Neural crest cell (in vitro differentiated cells): ENCODE results near the gene VWA8. TPM values are rescaled to one million over a fixed set of nuclear protein-coding genes. Genes with fewer than 3 reads are reported as not detected.

ENCODE experiments used
- DNase-seq: peaks from one replicate; pipeline ENCODE4 v3.0.0; 2021; ENCODE audit warnings: low read depth, mixed read lengths, low spot score
- H3K27ac Mint-ChIP-seq: one replicate; pipeline ENCODE4 v1.8.0; 2021; ENCODE audit warnings: mild to moderate bottlenecking, mixed read lengths; ENCODE audit not compliant: unreplicated experiment
- H3K27me3 Mint-ChIP-seq: 2 replicates; pipeline ENCODE4 v1.8.0; 2021; ENCODE audit warnings: low read depth, mild to moderate bottlenecking, mixed read lengths
- H3K36me3 Mint-ChIP-seq: 2 replicates; pipeline ENCODE4 v1.8.0; 2021; ENCODE audit warnings: low read depth, mild to moderate bottlenecking, mixed read lengths
- H3K4me1 Mint-ChIP-seq: 2 replicates; pipeline ENCODE4 v1.8.0; 2021; ENCODE audit warnings: mixed read lengths
- H3K4me3 Mint-ChIP-seq: one replicate; pipeline ENCODE4 v1.8.0; 2021; ENCODE audit warnings: mild to moderate bottlenecking, mixed read lengths
- H3K9me3 Mint-ChIP-seq: 2 replicates; pipeline ENCODE4 v1.8.0; 2021; ENCODE audit warnings: mixed read lengths
- CTCF ChIP-seq: fragments of 200-600 bp; sonication (generic); conservative IDR thresholded peaks from 2 replicates; pipeline ENCODE4 v1.5.0; 2021; ENCODE audit warnings: antibody characterized with exemption, mild to moderate bottlenecking
- total RNA-seq: library from RNA; stranded (reverse); gene quantifications from 2 replicates; pipeline ENCODE4 v1.2.1, GENCODE V29; 2021

Gene VWA8
- total RNA-seq, 1 donor from 2014 or later: 19.5 TPM

- H3K27ac Mint-ChIP-seq: no peak overlapping the region
- no peaks in the 10 kb centered on the region for H3K9me3 Mint-ChIP-seq
- no peaks in the 10 kb centered on the region for H3K27me3 Mint-ChIP-seq
- no peak for DNase-seq
- H3K36me3 Mint-ChIP-seq: peaks cover 7% of the 10 kb centered on the region
- no peaks in the 10 kb centered on the region for H3K4me1 Mint-ChIP-seq
- TF ChIP-seq CTCF: no peak
- no peak overlapping the region for H3K4me3 Mint-ChIP-seq
Measured at GRCh38 chr13:41825691-41826090, 135.2 kb downstream of the VWA8 start.

GRCh38 chr13:41823476-41823875 lies 137.4 kb downstream of the VWA8 start:
- peaks cover 2% of the 10 kb centered on the region for H3K36me3 Mint-ChIP-seq
- H3K4me1 Mint-ChIP-seq: no peaks in the 10 kb centered on the region
- no peak overlapping the region for H3K27ac Mint-ChIP-seq
- H3K4me3 Mint-ChIP-seq: no peak overlapping the region
- TF ChIP-seq CTCF: no peak
- H3K9me3 Mint-ChIP-seq: no peaks in the 10 kb centered on the region
- DNase-seq: no peak
- H3K27me3 Mint-ChIP-seq: no peaks in the 10 kb centered on the region

- Mint-ChIP-seq H3K4me3 (no peak overlapping the region), H3K36me3 (no peaks in the 10 kb centered on the region), H3K27me3 (no peaks in the 10 kb centered on the region), H3K27ac (no peak overlapping the region), H3K9me3 (no peaks in the 10 kb centered on the region), H3K4me1 (no peaks in the 10 kb centered on the region)
- no peak for TF ChIP-seq CTCF
- DNase-seq: no peak
Measured at GRCh38 chr13:41822560-41822959, 138.3 kb downstream of the VWA8 start.

- peaks cover 3% of the 10 kb centered on the region for H3K36me3 Mint-ChIP-seq
- no peak for DNase-seq
- no peaks in the 10 kb centered on the region for H3K4me1 Mint-ChIP-seq
- H3K4me3 Mint-ChIP-seq: no peak overlapping the region
- no peak for TF ChIP-seq CTCF
- no peak overlapping the region for H3K27ac Mint-ChIP-seq
- H3K27me3 Mint-ChIP-seq: no peaks in the 10 kb centered on the region
- no peaks in the 10 kb centered on the region for H3K9me3 Mint-ChIP-seq
Measured at GRCh38 chr13:41821238-41821594, 139.7 kb downstream of the VWA8 start.

GRCh38 chr13:41820581-41821237 lies 140.2 kb downstream of the VWA8 start:
- H3K9me3 Mint-ChIP-seq: no peaks in the 10 kb centered on the region

More at GRCh38 chr13:41820581-41821237, 140.2 kb downstream of the VWA8 start:
- no peak for DNase-seq
- TF ChIP-seq CTCF: no peak
- H3K4me1 Mint-ChIP-seq: no peaks in the 10 kb centered on the region
- H3K27me3 Mint-ChIP-seq: no peaks in the 10 kb centered on the region
- no peak overlapping the region for H3K27ac Mint-ChIP-seq
- peaks cover 8% of the 10 kb centered on the region for H3K36me3 Mint-ChIP-seq
- H3K4me3 Mint-ChIP-seq: no peak overlapping the region
